Hepatocyte (in vitro differentiated cells): ENCODE measurements around the gene CCDC174. TPM values are rescaled to one million over a fixed set of nuclear protein-coding genes. Genes with fewer than 3 reads are reported as not detected.

Source experiments
- DNase-seq: peaks from one replicate; pipeline ENCODE4 v3.0.0-alpha.2; 2016; ENCODE audit warnings: low spot score
- H2AFZ ChIP-seq: fragments of 200-600 bp; sonication (generic); 2 replicates; pipeline ENCODE4 v1.6.0; 2016; ENCODE audit warnings: antibody characterized with exemption, mild to moderate bottlenecking
- H3K27ac ChIP-seq: fragments of 200-600 bp; sonication (generic); 2 replicates; pipeline ENCODE4 v1.5.1; 2016; ENCODE audit warnings: mild to moderate bottlenecking
- H3K27me3 ChIP-seq: fragments of 200-600 bp; sonication (generic); 2 replicates; pipeline ENCODE4 v1.6.1; 2016
- H3K36me3 ChIP-seq: fragments of 200-600 bp; sonication (generic); replicated peaks from 2 replicates; pipeline ENCODE4 v1.5.1; 2016; ENCODE audit warnings: low read depth; ENCODE audit not compliant: insufficient read depth
- H3K4me1 ChIP-seq: fragments of 200-600 bp; sonication (generic); 2 replicates; pipeline ENCODE4 v1.5.1; 2016; ENCODE audit warnings: mild to moderate bottlenecking, moderate library complexity; ENCODE audit not compliant: insufficient read depth
- H3K4me2 ChIP-seq: fragments of 200-600 bp; sonication (generic); 2 replicates; pipeline ENCODE4 v1.6.0; 2016
- H3K4me3 ChIP-seq: fragments of 200-600 bp; sonication (generic); 2 replicates; pipeline ENCODE4 v1.5.1; 2016; ENCODE audit warnings: mild to moderate bottlenecking
- H3K79me2 ChIP-seq: fragments of 200-600 bp; sonication (generic); 2 replicates; pipeline ENCODE4 v1.6.0; 2017; ENCODE audit warnings: mild to moderate bottlenecking
- H3K9me2 ChIP-seq: fragments of 200-600 bp; sonication (generic); replicated peaks from 2 replicates; pipeline ENCODE4 v1.6.0; 2017; ENCODE audit warnings: mild to moderate bottlenecking; ENCODE audit not compliant: insufficient read depth
- H3K9me3 ChIP-seq: fragments of 200-600 bp; sonication (generic); 2 replicates; pipeline ENCODE4 v1.5.1; 2016; ENCODE audit warnings: low read depth, mild to moderate bottlenecking
- H4K20me1 ChIP-seq: fragments of 200-600 bp; sonication (generic); 2 replicates; pipeline ENCODE4 v1.6.0; 2016; ENCODE audit warnings: mild to moderate bottlenecking; ENCODE audit not compliant: insufficient read depth, poor library complexity, severe bottlenecking
- EZH2 ChIP-seq: fragments of 200-600 bp; sonication (generic); IDR thresholded peaks from 2 replicates; pipeline ENCODE4 v1.6.1; 2016; ENCODE audit warnings: antibody characterized with exemption, mild to moderate bottlenecking, borderline replicate concordance
- EZH2phosphoT487 ChIP-seq: fragments of 200-600 bp; sonication (generic); IDR thresholded peaks from one replicate; pipeline ENCODE4 v1.6.1; 2018; ENCODE audit warnings: antibody characterized with exemption, mild to moderate bottlenecking, low read depth, moderate library complexity; ENCODE audit not compliant: unreplicated experiment, severe bottlenecking
- WGBS: methylation state at CpG from one replicate; pipeline ENCODE4 v1.1.6; 2016; ENCODE audit warnings: low lambda C conversion rate; ENCODE audit errors: missing lambda C conversion rate; 5-methylcytosine and 5-hydroxymethylcytosine counted together
- polyA plus RNA-seq: library from polyadenylated mRNA; unstranded; fragments of >200 nt; fragmentation: Nextera tagmentation; extraction: Ambion mirVana; gene quantifications from 2 replicates; pipeline ENCODE4 v1.2.1, GENCODE V29; 2016
- total RNA-seq: library from RNA; depleted of rRNA; stranded (reverse); fragments of >200 nt; gene quantifications from 2 replicates; pipeline ENCODE4 v1.2.3, GENCODE V29; 2014
- TF ChIP-seq, protein P1 (sequence below): fragments of 200-600 bp; sonication (generic); IDR thresholded peaks from 2 replicates; pipeline ENCODE4 v1.5.1; 2016; ENCODE audit warnings: antibody characterized with exemption, mild to moderate bottlenecking; ENCODE audit not compliant: poor library complexity

Gene CCDC174
- total and polyA plus RNA-seq, 2 experiments from 2014 or later = 18.6 to 23.6 TPM

DNA sequence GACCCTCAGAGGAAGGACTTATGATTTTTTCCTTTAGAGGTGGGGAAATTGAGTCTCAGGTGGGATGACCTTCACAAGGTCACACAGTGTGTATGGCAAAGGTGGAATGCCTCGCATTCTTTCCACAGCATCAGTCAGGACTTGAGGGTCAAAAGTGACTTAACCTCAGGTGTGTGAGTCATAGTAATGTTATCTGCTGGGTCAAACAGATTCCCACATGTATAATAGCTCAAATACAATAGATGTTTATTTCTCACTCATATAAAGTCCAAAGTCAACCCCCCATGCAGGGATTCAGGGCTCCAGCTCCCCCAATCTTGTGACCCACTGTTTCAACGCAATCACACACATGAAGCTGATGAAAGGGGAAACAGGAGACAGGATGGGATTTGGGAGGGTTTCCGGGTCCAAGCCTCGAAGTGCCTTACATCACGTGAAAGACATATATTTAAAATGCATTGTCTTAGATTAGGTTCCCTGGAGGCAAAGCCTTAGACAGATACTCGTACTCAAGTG, 34.0 kb upstream of the CCDC174 start:
- Histone ChIP-seq H3K4me2 (no peak overlapping the region), H3K4me3 (no peak overlapping the region), H3K4me1 (no peaks in the 10 kb centered on the region), H3K79me2 (no peaks in the 10 kb centered on the region), H3K9me3 (no peaks in the 10 kb centered on the region), H3K36me3 (no peaks in the 10 kb centered on the region), H3K27ac (no peak overlapping the region), H4K20me1 (no peaks in the 10 kb centered on the region), H2AFZ (no peak overlapping the region), H3K9me2 (no peaks in the 10 kb centered on the region), H3K27me3 (no peaks in the 10 kb centered on the region)
- no peak for DNase-seq
- TF ChIP-seq EZH2phosphoT487 (no peak), EZH2 (no peak)
- TF ChIP-seq, protein P1, sequence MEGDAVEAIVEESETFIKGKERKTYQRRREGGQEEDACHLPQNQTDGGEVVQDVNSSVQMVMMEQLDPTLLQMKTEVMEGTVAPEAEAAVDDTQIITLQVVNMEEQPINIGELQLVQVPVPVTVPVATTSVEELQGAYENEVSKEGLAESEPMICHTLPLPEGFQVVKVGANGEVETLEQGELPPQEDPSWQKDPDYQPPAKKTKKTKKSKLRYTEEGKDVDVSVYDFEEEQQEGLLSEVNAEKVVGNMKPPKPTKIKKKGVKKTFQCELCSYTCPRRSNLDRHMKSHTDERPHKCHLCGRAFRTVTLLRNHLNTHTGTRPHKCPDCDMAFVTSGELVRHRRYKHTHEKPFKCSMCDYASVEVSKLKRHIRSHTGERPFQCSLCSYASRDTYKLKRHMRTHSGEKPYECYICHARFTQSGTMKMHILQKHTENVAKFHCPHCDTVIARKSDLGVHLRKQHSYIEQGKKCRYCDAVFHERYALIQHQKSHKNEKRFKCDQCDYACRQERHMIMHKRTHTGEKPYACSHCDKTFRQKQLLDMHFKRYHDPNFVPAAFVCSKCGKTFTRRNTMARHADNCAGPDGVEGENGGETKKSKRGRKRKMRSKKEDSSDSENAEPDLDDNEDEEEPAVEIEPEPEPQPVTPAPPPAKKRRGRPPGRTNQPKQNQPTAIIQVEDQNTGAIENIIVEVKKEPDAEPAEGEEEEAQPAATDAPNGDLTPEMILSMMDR = no peak
- WGBS = 73% methylated on average over 6 of the region's 6 CpGs

DNA sequence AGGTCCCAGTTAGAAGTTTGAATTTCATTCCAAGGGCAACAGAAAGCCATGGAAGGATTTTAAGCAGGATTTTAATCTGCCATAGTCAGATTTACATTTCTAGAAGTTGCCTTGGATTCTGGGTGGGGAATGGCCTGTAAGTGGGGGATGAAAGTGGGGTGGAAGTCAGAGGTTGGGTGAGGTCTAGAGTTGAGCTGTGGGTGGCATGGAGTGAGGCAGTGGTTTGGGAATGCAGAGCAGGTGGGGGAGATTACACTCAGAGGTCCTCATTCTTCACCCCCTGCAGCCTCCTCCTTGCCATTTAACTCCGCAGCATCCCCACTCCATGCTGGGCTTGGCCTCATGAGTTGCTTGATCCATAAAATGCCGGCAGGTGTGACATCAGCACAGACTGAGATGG, 32.0 kb upstream of the CCDC174 start:
- H3K79me2 ChIP-seq = no peaks in the 10 kb centered on the region
- WGBS = 71% methylated on average over 2 of the region's 2 CpGs
- no peak overlapping the region for H3K4me3 ChIP-seq
- H3K9me3 ChIP-seq = no peaks in the 10 kb centered on the region
- no peak overlapping the region for H3K27ac ChIP-seq
- DNase-seq = no peak
- H2AFZ ChIP-seq = no peak overlapping the region
- H3K27me3 ChIP-seq = no peaks in the 10 kb centered on the region
- no peaks in the 10 kb centered on the region for H3K36me3 ChIP-seq
- no peaks in the 10 kb centered on the region for H3K9me2 ChIP-seq
- H4K20me1 ChIP-seq = no peaks in the 10 kb centered on the region
- TF ChIP-seq EZH2 (no peak), EZH2phosphoT487 (no peak)
- TF ChIP-seq, protein P1 = no peak
- no peaks in the 10 kb centered on the region for H3K4me1 ChIP-seq
- no peak overlapping the region for H3K4me2 ChIP-seq

DNA sequence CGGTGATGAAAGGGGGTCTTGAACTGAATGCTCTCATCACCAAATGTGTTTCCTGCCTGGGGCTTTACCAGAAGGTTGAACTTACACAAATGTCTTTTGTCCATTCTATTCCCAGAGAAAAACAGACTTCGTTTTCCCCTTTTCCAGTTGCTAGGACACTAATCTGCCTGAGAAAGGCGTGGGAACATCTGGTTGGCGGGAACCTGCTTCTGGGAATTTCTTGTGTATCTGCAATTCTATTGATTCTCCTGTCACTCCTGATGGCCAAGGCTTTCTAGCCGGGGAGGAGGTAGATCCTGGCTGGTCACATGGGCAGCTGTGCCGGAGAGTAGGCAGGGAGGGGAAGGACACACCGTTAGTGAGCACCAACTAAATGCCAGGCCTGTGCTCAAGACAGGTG, 31.1 kb upstream of the CCDC174 start:
- Histone ChIP-seq H2AFZ (no peak overlapping the region), H4K20me1 (no peaks in the 10 kb centered on the region), H3K9me2 (no peaks in the 10 kb centered on the region), H3K36me3 (no peaks in the 10 kb centered on the region), H3K27ac (no peak overlapping the region), H3K4me2 (no peak overlapping the region), H3K4me3 (no peak overlapping the region), H3K4me1 (no peaks in the 10 kb centered on the region), H3K79me2 (no peaks in the 10 kb centered on the region), H3K9me3 (no peaks in the 10 kb centered on the region), H3K27me3 (no peaks in the 10 kb centered on the region)
- TF ChIP-seq, protein P1 = no peak
- TF ChIP-seq EZH2 (no peak), EZH2phosphoT487 (no peak)
- 39% methylated on average over 7 of the region's 7 CpGs for WGBS
- no peak for DNase-seq

DNA sequence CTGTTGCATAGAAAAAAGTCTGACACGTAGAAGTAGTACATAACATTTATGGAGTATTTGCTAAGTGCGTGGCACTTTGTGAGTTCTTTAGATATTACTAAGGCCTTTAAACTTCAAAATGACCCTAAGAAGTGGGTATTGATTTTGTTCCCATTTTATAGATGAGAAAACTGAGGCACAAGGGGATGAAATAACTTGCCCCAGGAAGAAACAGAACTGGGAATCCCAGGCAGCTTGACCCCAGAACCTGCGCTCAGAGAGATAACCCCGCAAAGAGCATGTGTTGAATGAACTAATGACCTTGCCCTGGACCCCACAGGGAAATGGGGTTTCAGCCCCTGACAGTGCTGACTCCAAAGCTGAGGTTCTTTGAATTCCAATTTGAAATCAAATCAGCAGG, 30.5 kb upstream of the CCDC174 start:
- Histone ChIP-seq H3K9me2 (no peaks in the 10 kb centered on the region), H3K36me3 (no peaks in the 10 kb centered on the region), H3K79me2 (no peaks in the 10 kb centered on the region), H3K4me3 (no peak overlapping the region), H2AFZ (no peak overlapping the region), H3K9me3 (no peaks in the 10 kb centered on the region), H4K20me1 (no peaks in the 10 kb centered on the region), H3K4me2 (no peak overlapping the region), H3K4me1 (no peaks in the 10 kb centered on the region), H3K27me3 (no peaks in the 10 kb centered on the region), H3K27ac (no peak overlapping the region)
- DNase-seq = no peak
- no peak for TF ChIP-seq EZH2phosphoT487
- TF ChIP-seq EZH2 = no peak
- TF ChIP-seq, protein P1 = no peak
- WGBS = 96% methylated on average over 4 of the region's 4 CpGs
